SU-DHL-6 (cell line): Measurements from ENCODE around the gene KISS1R.

Source experiments
- EZH2phosphoT487 ChIP-seq: fragments of 200-600 bp; sonication (generic), shearing (Covaris generic); conservative IDR thresholded peaks from 2 replicates; pipeline ENCODE4 v1.6.1; 2018; ENCODE audit warnings: mild to moderate bottlenecking, antibody characterized with exemption, low read length, moderate library complexity, mixed read lengths
- TF ChIP-seq, protein P1 (sequence below): fragments of 200-600 bp; sonication (generic); IDR thresholded peaks from one replicate; pipeline ENCODE4 v1.5.1; 2017; ENCODE audit warnings: antibody characterized with exemption, mild to moderate bottlenecking, low read length, moderate library complexity; ENCODE audit not compliant: insufficient read depth, poor library complexity, severe bottlenecking

GRCh38 chr19:872266-872951 lies 44.7 kb upstream of the KISS1R start:
- TF ChIP-seq, protein P1, sequence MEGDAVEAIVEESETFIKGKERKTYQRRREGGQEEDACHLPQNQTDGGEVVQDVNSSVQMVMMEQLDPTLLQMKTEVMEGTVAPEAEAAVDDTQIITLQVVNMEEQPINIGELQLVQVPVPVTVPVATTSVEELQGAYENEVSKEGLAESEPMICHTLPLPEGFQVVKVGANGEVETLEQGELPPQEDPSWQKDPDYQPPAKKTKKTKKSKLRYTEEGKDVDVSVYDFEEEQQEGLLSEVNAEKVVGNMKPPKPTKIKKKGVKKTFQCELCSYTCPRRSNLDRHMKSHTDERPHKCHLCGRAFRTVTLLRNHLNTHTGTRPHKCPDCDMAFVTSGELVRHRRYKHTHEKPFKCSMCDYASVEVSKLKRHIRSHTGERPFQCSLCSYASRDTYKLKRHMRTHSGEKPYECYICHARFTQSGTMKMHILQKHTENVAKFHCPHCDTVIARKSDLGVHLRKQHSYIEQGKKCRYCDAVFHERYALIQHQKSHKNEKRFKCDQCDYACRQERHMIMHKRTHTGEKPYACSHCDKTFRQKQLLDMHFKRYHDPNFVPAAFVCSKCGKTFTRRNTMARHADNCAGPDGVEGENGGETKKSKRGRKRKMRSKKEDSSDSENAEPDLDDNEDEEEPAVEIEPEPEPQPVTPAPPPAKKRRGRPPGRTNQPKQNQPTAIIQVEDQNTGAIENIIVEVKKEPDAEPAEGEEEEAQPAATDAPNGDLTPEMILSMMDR = no peak
- no peak for TF ChIP-seq EZH2phosphoT487
